CD4-positive, alpha-beta T cell treated with Interleukin-10 for 1 hour (primary cell): ENCODE results near the gene PHF10.
A peak's percentile ranks its signal among the peaks of the same experiment; 100 is the strongest.

Experiments used
- DNase-seq: peaks from one replicate; pipeline ENCODE4 v3.0.0-alpha.2; 2020

Gene PHF10

GRCh38 chr6:169669889-169670288 is 54.4 kb downstream of the PHF10 start:
- peak; percentile 4 for DNase-seq

GRCh38 chr6:169669147-169669546 is 55.2 kb downstream of the PHF10 start:
- DNase-seq, result no peak

- DNase-seq, result no peak
Observed at GRCh38 chr6:169668203-169668847, 56.0 kb downstream of the PHF10 start.

- DNase-seq, result no peak
Observed at GRCh38 chr6:169667716-169668115, 56.6 kb downstream of the PHF10 start.

- no peak for DNase-seq
Observed at GRCh38 chr6:169666441-169666840, 57.9 kb downstream of the PHF10 start.

- no peak for DNase-seq
Observed at GRCh38 chr6:169665289-169665688, 59.0 kb downstream of the PHF10 start.

GRCh38 chr6:169664227-169664626 is 60.1 kb downstream of the PHF10 start:
- no peak for DNase-seq

- no peak for DNase-seq
Observed at GRCh38 chr6:169663468-169663867, 60.8 kb downstream of the PHF10 start.

GRCh38 chr6:169661391-169661756 is 62.9 kb downstream of the PHF10 start:
- no peak for DNase-seq

- DNase-seq, result no peak
Observed at GRCh38 chr6:169660751-169661390, 63.4 kb downstream of the PHF10 start.

- no peak for DNase-seq
Observed at GRCh38 chr6:169659820-169660610, 64.3 kb downstream of the PHF10 start.

GRCh38 chr6:169657284-169657610 is 67.1 kb downstream of the PHF10 start:
- DNase-seq, result no peak

- DNase-seq, result no peak
Observed at GRCh38 chr6:169656546-169657283, 67.6 kb downstream of the PHF10 start.

GRCh38 chr6:169654598-169655391 is 69.5 kb downstream of the PHF10 start:
- DNase-seq, result no peak
